ENCODE measurements around the gene ASH1L. TPM values are rescaled to one million over a fixed set of nuclear protein-coding genes. Genes with fewer than 3 reads are reported as not detected.
"Not testable (repeated sequence)": the region's sequence is repeated elsewhere in the genome, so short reads cannot be mapped to it uniquely, and the experiment has no call there.

ASH1L gene
- total RNA-seq, 1 donor from 2014 or later = 65.3 TPM

- DNase-seq (ENCODE audit: low spot score) = no peak
Measured at GRCh38 chr1:155453141-155453540, 109.5 kb downstream of the ASH1L start.

DNA sequence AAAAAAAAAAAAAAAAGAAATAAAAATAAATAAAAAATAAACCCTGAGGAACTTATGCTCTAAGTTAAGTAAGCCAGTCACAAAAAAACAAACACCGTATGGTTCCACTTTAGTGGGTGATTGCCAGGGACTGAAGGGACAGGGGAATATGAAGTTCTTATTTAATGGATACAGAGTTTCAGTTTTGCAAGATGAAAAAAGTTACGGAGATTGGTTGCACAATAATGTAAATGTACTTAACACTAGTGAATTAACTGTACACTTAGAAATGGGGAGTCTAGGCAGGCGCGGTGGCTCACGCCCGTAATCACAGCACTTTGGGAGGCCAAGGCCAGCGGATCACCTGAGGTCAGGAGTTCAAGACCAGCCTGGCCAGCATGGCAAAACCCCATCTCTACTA lies 111.4 kb downstream of the ASH1L start:
- no peak for DNase-seq (ENCODE audit: low spot score)

- DNase-seq (ENCODE audit: low spot score) = not testable (repeated sequence)
Measured at GRCh38 chr1:155442431-155442830, 120.2 kb downstream of the ASH1L start.

DNA sequence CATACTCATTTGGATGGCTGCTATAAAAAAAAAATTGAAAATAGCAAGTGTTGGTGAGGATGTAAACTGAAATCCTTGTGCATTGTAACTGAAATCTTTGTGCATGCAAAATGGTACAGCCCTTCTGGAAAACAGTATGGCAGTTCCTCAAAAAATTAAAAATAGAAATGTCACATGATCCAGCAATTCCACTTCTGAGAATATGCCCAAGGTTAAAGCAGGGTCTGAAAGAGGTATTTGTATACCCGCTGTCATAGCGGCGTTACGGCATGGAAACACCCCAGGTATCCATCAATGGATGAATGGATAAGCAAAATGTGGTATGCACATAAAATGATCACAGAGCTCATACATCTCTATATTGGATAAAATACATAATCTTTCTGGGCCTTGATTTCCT lies 125.2 kb downstream of the ASH1L start:
- no peak for DNase-seq (ENCODE audit: low spot score)

- not testable (repeated sequence) for DNase-seq (ENCODE audit: low spot score)
Measured at GRCh38 chr1:155433831-155434389, 128.7 kb downstream of the ASH1L start.

DNA sequence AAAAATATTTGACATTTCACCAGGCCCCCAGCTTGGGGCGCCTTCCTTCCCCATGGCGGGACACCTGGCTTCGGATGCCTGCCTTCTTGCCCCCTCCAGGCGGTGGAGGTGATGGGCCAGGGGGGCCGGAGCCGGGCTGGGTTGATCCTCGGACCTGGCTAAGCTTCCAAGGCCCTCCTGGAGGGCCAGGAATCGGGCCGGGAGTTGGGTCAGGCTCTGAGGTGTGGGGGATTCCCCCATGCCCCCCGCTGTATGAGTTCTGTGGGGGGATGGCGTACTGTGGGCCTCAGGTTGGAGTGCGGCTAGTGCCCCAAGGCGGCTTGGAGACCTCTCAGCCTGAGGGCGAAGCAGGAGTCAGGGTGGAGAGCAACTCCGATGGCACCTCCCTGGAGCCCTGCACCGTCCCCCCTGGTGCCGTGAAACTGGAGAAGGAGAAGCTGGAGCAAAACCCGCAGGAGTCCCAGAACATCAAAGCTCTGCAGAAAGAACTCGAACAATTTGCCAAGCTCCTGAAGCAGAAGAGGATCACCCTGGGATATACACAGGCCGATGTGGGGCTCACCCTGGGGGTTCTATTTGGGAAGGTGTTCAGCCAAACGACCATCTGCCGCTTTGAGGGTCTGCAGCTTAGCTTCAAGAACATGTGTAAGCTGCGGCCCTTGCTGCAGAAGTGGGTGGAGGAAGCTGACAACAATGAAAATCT lies 129.3 kb downstream of the ASH1L start:
- DNase-seq (ENCODE audit: low spot score) = not testable (repeated sequence)

DNA sequence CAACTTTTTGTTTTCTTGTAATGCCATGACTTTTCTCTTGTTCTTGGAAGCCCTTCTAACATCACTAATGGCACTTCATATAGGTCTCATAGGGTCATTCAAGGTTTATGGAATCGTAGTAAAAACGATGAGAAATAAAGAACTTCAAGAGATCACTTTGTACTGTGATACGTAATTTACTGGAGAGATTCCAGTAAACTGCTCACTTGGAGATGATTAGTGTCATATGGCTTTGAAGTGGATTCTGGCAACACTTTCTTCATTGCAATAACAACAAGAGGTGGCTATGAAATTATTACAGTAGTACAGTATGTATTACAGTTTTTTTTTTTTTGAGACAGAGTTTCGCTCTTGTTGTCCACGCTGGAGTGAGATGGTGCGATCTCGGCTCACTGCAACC lies 138.5 kb downstream of the ASH1L start:
- DNase-seq (ENCODE audit: low spot score) = no peak

DNA sequence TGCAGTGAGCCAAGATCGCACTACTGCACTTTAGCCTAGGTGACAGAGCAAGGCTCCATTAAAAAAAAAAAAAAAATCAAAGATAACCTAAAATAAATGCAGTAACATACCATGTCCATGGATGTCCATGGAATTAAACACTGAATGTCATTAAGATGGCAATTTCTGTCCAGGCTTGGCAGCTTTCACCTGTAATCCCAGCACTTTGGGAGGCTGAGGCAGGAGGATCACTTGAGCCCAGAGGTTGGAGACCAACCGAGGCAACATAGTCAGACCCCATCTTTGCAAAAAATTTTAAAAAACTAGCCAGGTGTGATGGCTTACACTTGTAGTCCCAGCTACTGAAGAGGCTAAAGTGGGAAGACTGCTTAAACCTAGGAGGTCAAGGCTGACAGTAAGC lies 141.8 kb downstream of the ASH1L start:
- no peak for DNase-seq (ENCODE audit: low spot score)

DNA sequence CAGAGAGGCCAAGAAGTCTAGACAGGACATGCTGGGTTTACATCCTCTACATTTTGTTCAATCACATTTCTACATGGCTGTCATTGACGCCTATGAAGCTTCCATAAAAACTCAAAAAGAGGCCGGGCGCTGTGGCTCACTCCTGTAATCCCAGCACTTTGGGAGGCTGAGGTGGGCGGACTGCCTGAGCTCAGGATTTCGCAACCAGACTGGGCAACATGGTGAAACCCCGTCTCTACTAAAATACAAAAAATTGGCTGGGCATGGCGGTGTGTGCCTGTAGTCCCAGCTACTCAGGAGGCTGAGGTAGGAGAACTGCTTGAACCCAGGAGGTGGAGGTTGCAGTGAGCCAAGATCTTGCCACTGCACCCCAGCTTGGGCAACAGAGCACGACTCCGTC lies 150.8 kb downstream of the ASH1L start:
- not testable (repeated sequence) for DNase-seq (ENCODE audit: low spot score)

DNA sequence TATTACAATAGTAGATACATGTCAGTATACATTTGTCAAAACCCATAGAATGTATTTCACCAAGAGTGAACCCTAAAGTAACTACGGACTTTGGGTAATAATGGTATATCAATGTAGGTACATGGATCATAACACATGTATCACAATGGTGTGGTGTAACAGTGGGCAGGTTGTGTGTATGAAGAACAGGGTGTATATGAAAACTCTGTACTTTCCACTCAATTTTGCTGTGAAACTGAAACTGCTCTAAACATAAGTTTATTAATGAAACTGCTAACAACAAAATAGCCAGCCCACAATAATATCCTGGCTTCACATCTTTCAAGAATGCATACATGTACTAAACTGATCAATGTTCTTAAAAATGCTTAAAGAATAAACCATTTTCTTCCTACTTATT lies 151.7 kb downstream of the ASH1L start:
- DNase-seq (ENCODE audit: low spot score) = no peak

DNA sequence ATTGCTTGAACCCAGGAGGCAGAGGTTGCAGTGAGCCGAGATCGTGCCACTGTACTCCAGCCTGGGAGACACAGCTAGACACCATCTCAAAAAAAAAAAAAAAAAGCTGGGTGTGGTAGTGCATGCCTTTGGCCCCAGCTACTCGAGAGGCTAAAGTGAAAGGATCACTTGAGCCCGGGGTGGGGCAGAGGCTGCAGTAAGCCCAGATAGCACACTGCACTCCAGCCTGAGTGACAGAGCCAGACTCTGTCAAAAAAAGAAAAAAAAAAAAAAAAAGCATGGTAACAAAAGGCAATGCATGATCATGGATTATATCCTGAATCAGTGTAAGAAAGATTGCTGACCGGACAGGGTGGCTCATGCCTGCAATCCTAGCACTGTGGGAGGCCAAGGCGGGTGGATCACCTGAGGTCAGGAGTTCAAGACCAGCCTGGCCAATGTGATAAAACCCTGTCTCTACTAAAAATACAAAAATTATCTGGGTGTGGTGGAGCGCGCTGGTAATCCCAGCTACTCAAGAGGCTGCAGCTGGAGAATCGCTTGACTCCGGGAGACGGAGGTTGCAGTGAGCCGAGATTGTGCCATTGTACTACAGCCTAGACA lies 165.6 kb downstream of the ASH1L start:
- DNase-seq (ENCODE audit: low spot score) = no peak

GRCh38 chr1:155392898-155393411 lies 169.6 kb downstream of the ASH1L start:
- DNase-seq (ENCODE audit: low spot score) = no peak

DNA sequence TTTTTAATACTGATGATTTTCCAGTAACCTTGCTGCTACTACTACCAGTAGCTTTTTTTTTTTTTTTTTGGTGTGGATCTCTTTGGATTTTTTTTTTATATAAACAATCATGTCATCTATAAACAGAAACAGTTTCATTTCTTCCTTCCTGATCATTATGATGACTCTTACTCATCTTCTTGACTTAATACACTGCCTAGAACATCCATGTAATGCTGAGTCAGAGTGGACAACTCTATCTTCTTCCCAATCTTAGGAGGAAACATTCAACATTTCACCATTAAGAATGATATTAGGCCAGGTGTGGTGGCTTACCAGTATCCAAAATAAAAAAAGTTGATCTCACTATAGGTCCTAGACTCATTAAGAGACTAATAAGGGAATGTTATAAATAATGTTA lies 172.8 kb downstream of the ASH1L start:
- DNase-seq (ENCODE audit: low spot score) = no peak

DNA sequence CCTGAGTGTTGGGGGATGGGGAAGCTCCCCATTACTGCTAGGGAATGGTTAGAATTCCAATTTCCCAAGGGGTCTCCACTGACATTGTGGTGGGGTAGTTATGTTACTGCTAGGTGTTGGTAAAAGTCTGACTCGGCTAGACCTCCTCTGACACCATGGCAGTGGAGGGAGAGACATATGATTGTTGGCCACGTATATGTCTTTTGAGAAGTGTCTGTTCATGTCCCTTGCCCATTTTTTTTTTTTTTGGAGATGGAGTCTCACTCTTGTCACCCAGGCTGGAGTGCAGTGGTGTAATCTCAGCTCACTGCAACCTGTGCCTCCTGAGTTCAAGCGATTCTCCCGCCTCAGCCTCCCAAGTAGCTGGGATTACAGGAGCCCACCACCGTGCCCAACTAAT lies 176.8 kb downstream of the ASH1L start:
- not testable (repeated sequence) for DNase-seq (ENCODE audit: low spot score)

DNA sequence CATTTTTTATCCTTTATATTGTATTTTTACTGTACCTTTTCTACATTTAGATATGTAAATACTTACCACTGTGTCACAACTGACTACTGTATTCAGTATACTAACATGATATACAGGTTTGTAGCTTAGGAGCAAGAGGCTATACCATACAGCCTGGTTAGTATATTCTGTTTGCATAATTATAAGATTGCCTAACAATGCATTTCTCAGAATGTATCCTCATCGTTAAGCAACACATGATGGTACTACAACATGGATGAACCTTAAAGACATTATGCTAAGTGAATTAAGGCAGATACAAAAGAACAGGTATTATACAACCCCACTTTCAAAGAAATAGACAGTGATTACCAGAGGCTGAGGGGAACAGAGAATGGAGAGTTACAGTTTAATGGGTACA lies 179.2 kb downstream of the ASH1L start:
- DNase-seq (ENCODE audit: low spot score) = no peak

DNA sequence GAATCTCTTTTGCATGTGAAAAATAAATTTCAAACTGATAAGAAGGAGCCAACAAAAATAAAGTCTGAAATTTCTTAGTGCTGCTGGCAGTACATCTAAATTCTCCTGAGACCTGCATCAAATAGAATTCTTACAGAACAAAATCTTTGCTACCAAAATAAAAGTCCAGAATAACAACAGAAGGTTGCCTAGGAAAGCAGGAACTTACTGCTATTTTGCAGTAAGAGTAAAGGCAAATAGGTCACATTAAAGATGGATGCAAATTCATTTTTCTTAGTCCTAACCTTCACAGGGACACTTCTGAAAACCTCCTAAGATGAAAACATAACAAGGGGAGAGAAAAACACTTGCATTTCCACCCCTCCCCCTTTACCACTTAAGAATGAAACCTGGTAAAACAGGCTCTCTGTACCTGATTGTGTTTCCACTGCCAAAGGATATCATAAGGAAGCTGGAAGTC lies 182.9 kb downstream of the ASH1L start:
- DNase-seq (ENCODE audit: low spot score) = no peak

- no peak for DNase-seq (ENCODE audit: low spot score)
Measured at GRCh38 chr1:155379180-155379579, 183.4 kb downstream of the ASH1L start.

- no peak for DNase-seq (ENCODE audit: low spot score)
Measured at GRCh38 chr1:155360051-155360450, 202.6 kb downstream of the ASH1L start.

GRCh38 chr1:155352631-155353030 lies 210.0 kb downstream of the ASH1L start:
- DNase-seq (ENCODE audit: low spot score) = no peak

DNA sequence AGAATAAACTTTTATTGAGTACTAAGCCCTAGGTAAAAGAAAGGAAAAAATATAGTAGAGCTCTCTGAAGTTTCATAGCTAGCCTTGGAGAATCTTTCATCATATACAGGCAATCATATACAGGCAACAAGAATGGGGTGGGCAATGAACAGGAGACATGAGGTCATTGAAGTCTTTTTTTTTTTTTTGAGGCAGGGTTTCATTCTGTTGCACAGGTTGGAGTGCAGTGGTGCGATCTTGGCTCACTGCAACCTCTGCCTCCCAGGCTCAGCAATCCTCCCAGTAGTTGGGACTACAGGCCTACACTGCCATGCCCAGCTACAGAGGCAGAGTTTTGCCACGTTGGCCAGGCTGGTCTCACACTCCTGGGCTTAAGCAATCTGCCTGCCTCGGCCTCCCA lies 219.8 kb downstream of the ASH1L start:
- DNase-seq (ENCODE audit: low spot score) = no peak

DNA sequence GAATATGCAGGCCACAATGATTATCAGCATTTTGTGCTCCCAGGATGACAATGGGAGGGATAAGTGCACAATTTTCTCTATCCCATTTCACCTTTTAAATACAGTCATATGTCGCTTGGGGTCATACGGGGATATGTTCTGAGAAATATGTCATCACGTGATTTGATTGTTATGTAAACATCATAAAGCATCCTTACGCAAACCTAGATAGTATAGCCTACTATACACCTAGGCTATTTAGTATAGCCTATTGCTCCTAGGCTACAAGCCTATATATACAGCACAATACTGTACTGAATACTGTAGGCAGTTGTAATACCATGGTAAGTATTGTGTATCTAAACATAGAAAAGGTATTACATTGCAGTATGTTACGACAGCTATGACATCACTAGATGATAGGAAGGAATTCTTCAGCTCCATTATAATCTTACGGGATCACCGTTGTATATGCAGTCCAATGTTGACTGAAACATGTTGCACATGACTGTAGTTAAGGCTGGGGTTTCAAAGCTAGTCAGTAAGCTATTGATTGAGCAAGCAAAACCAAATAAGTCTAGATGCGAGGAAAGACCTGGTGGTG lies 223.0 kb downstream of the ASH1L start:
- DNase-seq (ENCODE audit: low spot score) = no peak

DNA sequence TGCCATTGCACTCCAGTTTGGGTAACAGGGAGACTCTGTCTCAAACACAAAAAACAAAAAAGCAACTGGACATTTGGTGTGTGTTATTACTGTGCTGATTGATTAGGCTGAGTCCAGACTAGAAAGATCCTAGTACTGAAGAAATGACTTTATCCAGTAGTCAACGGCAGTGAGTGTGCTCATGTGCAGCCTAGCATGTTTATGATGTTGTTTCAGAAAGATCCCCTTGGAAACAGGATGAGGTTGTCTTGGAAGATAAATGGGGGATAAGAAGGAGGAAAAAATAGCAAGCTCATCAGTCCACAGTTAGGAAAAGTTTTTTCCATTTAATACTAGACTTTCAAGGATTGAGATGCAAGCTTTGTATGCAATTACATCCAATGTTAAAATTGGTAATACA lies 227.6 kb downstream of the ASH1L start:
- DNase-seq (ENCODE audit: low spot score) = no peak

Data from mesenteric fat pad (tissue), 1 donor.